ENCODE measurements around the gene FBXL15. TPM values are rescaled to one million over a fixed set of nuclear protein-coding genes. Genes with fewer than 3 reads are reported as not detected.

The FBXL15 gene
- total and polyA plus RNA-seq, 2 of the 4 experiments (the other 2 are of a cell fraction) = 3.0 to 8.4 TPM

GRCh38 chr10:102382871-102383270 is 37.8 kb upstream of the FBXL15 start:
- Histone ChIP-seq H3K4me1 (ENCODE audit: control insufficient read depth, insufficient read depth, low read length) (peaks cover 3% of the 10 kb centered on the region; the same call in 1 of the 2 replicates), H3K27ac (ENCODE audit: insufficient read depth, low read length) (no peak overlapping the region), H3K27me3 (ENCODE audit: control insufficient read depth, insufficient read depth, low read length) (no peaks in the 10 kb centered on the region), H3K23ac (ENCODE audit: low read depth, low read length) (no peak overlapping the region), H2BK5ac (ENCODE audit: low read depth, low read length, poor library complexity, severe bottlenecking) (no peak overlapping the region), H3K36me3 (ENCODE audit: control insufficient read depth, insufficient read depth, low read length) (peaks cover 45% of the 10 kb centered on the region), H3K18ac (ENCODE audit: low read depth, low read length) (no peak overlapping the region), H2BK20ac (ENCODE audit: low read depth, low read length) (no peak overlapping the region), H2BK120ac (ENCODE audit: low read depth, low read length) (no peak overlapping the region), H4K20me1 (ENCODE audit: insufficient read depth, low read length) (peaks cover 4% of the 10 kb centered on the region; the same call in 1 of the 2 replicates), H3K4me2 (ENCODE audit: low read depth, low read length) (no peak overlapping the region), H2AK9ac (replicated peaks; ENCODE audit: low read depth, low read length, poor library complexity) (peak overlapping the region; percentile 82), H3K79me1 (ENCODE audit: low read depth in 1 of 2, low read length in 2 of 2) (no peaks in the 10 kb centered on the region; a peak in 1 of 4 replicates), H2AK5ac (ENCODE audit: low read depth, low read length) (no peak overlapping the region), H4K91ac (ENCODE audit: insufficient read depth, low read depth, low read length) (no peak overlapping the region), H4K8ac (ENCODE audit: low read depth in 2 of 2, low read length in 2 of 2) (no peak overlapping the region), H3K56ac (ENCODE audit: extremely low read depth, insufficient read depth, low read length) (no peak overlapping the region), H3K9me3 (ENCODE audit: control insufficient read depth, insufficient read depth, low read length) (no peaks in the 10 kb centered on the region), H2AFZ (replicated peaks; ENCODE audit: low read length, poor library complexity) (no peak overlapping the region), H3K4me3 (ENCODE audit: insufficient read depth, low read depth, low read length) (no peak overlapping the region), H3K14ac (replicated peaks; ENCODE audit: low read depth, low read length) (no peak overlapping the region), H4K5ac (ENCODE audit: low read depth, low read length) (no peak overlapping the region), H3K9me1 (ENCODE audit: insufficient read depth, low read length) (no peaks in the 10 kb centered on the region), H3K4ac (ENCODE audit: low read depth, low read length) (no peak overlapping the region), H3K9ac (ENCODE audit: low read depth, low read length) (no peak overlapping the region), H2BK15ac (ENCODE audit: low read depth, low read length) (no peak overlapping the region)
- in situ Hi-C loops (cut with MboI; ENCODE audit: low sequenced_read_pairs) (no loop called here), intact Hi-C loops (cut with micrococcal nuclease) (no loop called here), dilution Hi-C loops (cut with HindIII; ENCODE audit: low sequenced_read_pairs, unreplicated experiment) (no loop called here)
- BruUV-seq (replicated peaks) = no TSS peak
- CTCF ChIA-PET = no interaction called here
- ATAC-seq (ENCODE audit: low read depth) = no peak
- WGBS, 2 experiments (ENCODE audit: extremely low coverage in 2 of 2, insufficient read length in 1 of 2) = no CpG with 5 or more reads among the region's 8 CpGs
- DNase-seq = no peak
- TF ChIP-seq RAD21 (IDR thresholded peaks at IDR 0.05; ENCODE audit: low read length) (no peak), MAZ (IDR thresholded peaks at IDR 0.05; ENCODE audit: borderline replicate concordance, low read depth, low read length) (no peak), MAFK (IDR thresholded peaks at IDR 0.05; ENCODE audit: low read depth, low read length) (no peak), CHD1 (IDR thresholded peaks at IDR 0.05; ENCODE audit: low read depth, low read length) (no peak), RCOR1 (IDR thresholded peaks at IDR 0.05; ENCODE audit: insufficient replicate concordance, low read length) (no peak), BHLHE40 (IDR thresholded peaks at IDR 0.05; ENCODE audit: low read depth, low read length) (no peak), FOS (IDR thresholded peaks at IDR 0.05; ENCODE audit: low read depth, low read length) (no peak), SMC3 (IDR thresholded peaks at IDR 0.05; ENCODE audit: low read depth, low read length) (no peak), NFE2L2 (IDR thresholded peaks at IDR 0.05; ENCODE audit: low read depth, low read length) (no peak), RFX5 (IDR thresholded peaks at IDR 0.05; ENCODE audit: low read depth, low read length) (no peak), POLR2A (IDR thresholded peaks at IDR 0.05; ENCODE audit: low read depth, low read length) (no peak), CEBPB (IDR thresholded peaks at IDR 0.05; ENCODE audit: low read depth, low read length) (no peak), MXI1 (IDR thresholded peaks at IDR 0.05; ENCODE audit: borderline replicate concordance, low read depth, low read length) (no peak)
- TF ChIP-seq, protein P1, sequence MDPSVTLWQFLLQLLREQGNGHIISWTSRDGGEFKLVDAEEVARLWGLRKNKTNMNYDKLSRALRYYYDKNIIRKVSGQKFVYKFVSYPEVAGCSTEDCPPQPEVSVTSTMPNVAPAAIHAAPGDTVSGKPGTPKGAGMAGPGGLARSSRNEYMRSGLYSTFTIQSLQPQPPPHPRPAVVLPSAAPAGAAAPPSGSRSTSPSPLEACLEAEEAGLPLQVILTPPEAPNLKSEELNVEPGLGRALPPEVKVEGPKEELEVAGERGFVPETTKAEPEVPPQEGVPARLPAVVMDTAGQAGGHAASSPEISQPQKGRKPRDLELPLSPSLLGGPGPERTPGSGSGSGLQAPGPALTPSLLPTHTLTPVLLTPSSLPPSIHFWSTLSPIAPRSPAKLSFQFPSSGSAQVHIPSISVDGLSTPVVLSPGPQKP (IDR thresholded peaks at IDR 0.05; ENCODE audit: borderline replicate concordance, low read depth, low read length) = no peak
- TF ChIP-seq, protein P2, sequence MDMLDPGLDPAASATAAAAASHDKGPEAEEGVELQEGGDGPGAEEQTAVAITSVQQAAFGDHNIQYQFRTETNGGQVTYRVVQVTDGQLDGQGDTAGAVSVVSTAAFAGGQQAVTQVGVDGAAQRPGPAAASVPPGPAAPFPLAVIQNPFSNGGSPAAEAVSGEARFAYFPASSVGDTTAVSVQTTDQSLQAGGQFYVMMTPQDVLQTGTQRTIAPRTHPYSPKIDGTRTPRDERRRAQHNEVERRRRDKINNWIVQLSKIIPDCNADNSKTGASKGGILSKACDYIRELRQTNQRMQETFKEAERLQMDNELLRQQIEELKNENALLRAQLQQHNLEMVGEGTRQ (IDR thresholded peaks at IDR 0.05; ENCODE audit: low read depth, low read length) = no peak
- TF ChIP-seq, protein P3, sequence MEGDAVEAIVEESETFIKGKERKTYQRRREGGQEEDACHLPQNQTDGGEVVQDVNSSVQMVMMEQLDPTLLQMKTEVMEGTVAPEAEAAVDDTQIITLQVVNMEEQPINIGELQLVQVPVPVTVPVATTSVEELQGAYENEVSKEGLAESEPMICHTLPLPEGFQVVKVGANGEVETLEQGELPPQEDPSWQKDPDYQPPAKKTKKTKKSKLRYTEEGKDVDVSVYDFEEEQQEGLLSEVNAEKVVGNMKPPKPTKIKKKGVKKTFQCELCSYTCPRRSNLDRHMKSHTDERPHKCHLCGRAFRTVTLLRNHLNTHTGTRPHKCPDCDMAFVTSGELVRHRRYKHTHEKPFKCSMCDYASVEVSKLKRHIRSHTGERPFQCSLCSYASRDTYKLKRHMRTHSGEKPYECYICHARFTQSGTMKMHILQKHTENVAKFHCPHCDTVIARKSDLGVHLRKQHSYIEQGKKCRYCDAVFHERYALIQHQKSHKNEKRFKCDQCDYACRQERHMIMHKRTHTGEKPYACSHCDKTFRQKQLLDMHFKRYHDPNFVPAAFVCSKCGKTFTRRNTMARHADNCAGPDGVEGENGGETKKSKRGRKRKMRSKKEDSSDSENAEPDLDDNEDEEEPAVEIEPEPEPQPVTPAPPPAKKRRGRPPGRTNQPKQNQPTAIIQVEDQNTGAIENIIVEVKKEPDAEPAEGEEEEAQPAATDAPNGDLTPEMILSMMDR (conservative IDR thresholded peaks at IDR 0.05; ENCODE audit: low read depth, low read length) = no peak
- POLR2A ChIA-PET (ENCODE audit: unreplicated experiment) = no interaction called here
